PFSK-1 (cell line): ENCODE data around the gene LIN7A.

Experiments used
- POLR2AphosphoS5 ChIP-seq: IDR thresholded peaks from 2 replicates; pipeline ENCODE4 v1.6.1; 2012; ENCODE audit warnings: low read depth, mild to moderate bottlenecking, control low read depth, low read length, moderate library complexity
- REST ChIP-seq, 2 experiments: IDR thresholded peaks; 2 replicates each; pipeline versions ENCODE4 v1.6.1 to v1.8.0; 2011 to 2012; ENCODE audit warnings: low read depth in 2 of 2, low read length in 2 of 2, control low read depth in 1 of 2, inconsistent platforms in 1 of 2, mild to moderate bottlenecking in 1 of 2, moderate library complexity in 1 of 2; ENCODE audit not compliant: insufficient read depth in 1 of 2
- SIN3A ChIP-seq: IDR thresholded peaks from 2 replicates; pipeline ENCODE4 v1.6.1; 2012; ENCODE audit warnings: mild to moderate bottlenecking, low read length, moderate library complexity, borderline replicate concordance; ENCODE audit not compliant: insufficient read depth
- TAF1 ChIP-seq: IDR thresholded peaks from 2 replicates; pipeline ENCODE4 v1.6.1; 2012; ENCODE audit warnings: low read length, control low read depth, borderline replicate concordance; ENCODE audit not compliant: insufficient read depth

GRCh38 chr12:80901661-80902060, 36.1 kb downstream of the LIN7A start:
- TF ChIP-seq POLR2AphosphoS5 (no peak), SIN3A (no peak), REST (IDR thresholded peaks at IDR 0.05; ENCODE audit: insufficient read depth in 1 of 2, low read depth in 2 of 2, low read length in 2 of 2) (no peak), TAF1 (no peak)
